ENCODE measurements around the gene GZMH.
"Not testable (repeated sequence)": the region's sequence is repeated elsewhere in the genome, so short reads cannot be mapped to it uniquely, and the experiment has no call there.

Gene GZMH

GRCh38 chr14:24609655-24610344 lies at the start of gene GZMH:
Gene GZMH, minus strand, starts transcription at chr14:24609685. Its CDS starts 72 bp downstream, at chr14:24609613.
- no peak for DNase-seq

- DNase-seq: not testable (repeated sequence)
Measured at GRCh38 chr14:24648361-24648760, 38.9 kb upstream of the GZMH start.

GRCh38 chr14:24639905-24640304 lies 30.4 kb upstream of the GZMH start:
- DNase-seq: no peak

- DNase-seq: no peak
Measured at GRCh38 chr14:24639270-24639669, 29.8 kb upstream of the GZMH start.

- peak; percentile 73 to 82 for DNase-seq
Measured at GRCh38 chr14:24634158-24634557, 24.7 kb upstream of the GZMH start, which contains the start of gene GZMB. Gene GZMB, minus strand, starts transcription at chr14:24634190. Its CDS starts 30 bp downstream, at chr14:24634160.

GRCh38 chr14:24633353-24633752 lies 23.9 kb upstream of the GZMH start:
- no peak for DNase-seq

GRCh38 chr14:24632761-24633160 lies 23.3 kb upstream of the GZMH start:
- no peak for DNase-seq

- DNase-seq: no peak
Measured at GRCh38 chr14:24632336-24632735, 22.9 kb upstream of the GZMH start.

GRCh38 chr14:24631749-24632335 lies 22.4 kb upstream of the GZMH start:
- DNase-seq: peak in 1 of 2 donors; percentile 32

- DNase-seq: no peak
Measured at GRCh38 chr14:24630872-24631477, 21.5 kb upstream of the GZMH start.

- DNase-seq: no peak
Measured at GRCh38 chr14:24630087-24630871, 20.8 kb upstream of the GZMH start.

- no peak for DNase-seq
Measured at GRCh38 chr14:24629521-24629920, 20.0 kb upstream of the GZMH start.

- DNase-seq: no peak
Measured at GRCh38 chr14:24613747-24614146, 4.3 kb upstream of the GZMH start.

GRCh38 chr14:24613241-24613640 lies 3.8 kb upstream of the GZMH start:
- DNase-seq: no peak

GRCh38 chr14:24612196-24612595 lies 2.7 kb upstream of the GZMH start:
- no peak for DNase-seq

GRCh38 chr14:24607635-24608514 lies 1.6 kb downstream of the GZMH start:
- no peak for DNase-seq

GRCh38 chr14:24607081-24607480 lies 2.4 kb downstream of the GZMH start:
- peak in 1 of 2 donors; percentile 22 for DNase-seq

GRCh38 chr14:24606297-24606696 lies 3.2 kb downstream of the GZMH start:
- no peak for DNase-seq

- DNase-seq: peak; percentile 66 to 70
Measured at GRCh38 chr14:24605435-24606190, 3.9 kb downstream of the GZMH start.

- DNase-seq: no peak
Measured at GRCh38 chr14:24597403-24597802, 12.1 kb downstream of the GZMH start.

GRCh38 chr14:24595073-24595808 lies 14.2 kb downstream of the GZMH start:
- no peak for DNase-seq
